ENCODE data around the gene GSS. TPM values are rescaled to one million over a fixed set of nuclear protein-coding genes. Genes with fewer than 3 reads are reported as not detected.

Gene GSS
- total RNA-seq, 1 experiment from 2014 or later, result 53.5 TPM

GRCh38 chr20:34989670-34990069, 34.1 kb upstream of the GSS start:
- Histone ChIP-seq H3K9me3 (ENCODE audit: low read depth, low read length, poor library complexity, severe bottlenecking) (no peaks in the 10 kb centered on the region), H3K4me3 (ENCODE audit: low read depth, low read length, poor library complexity, severe bottlenecking) (no peak overlapping the region), H3K27me3 (replicated peaks; ENCODE audit: insufficient read depth, low read depth, low read length, poor library complexity) (no peaks in the 10 kb centered on the region), H3K27ac (ENCODE audit: low read depth, low read length, poor library complexity, severe bottlenecking) (no peak overlapping the region), H3K36me3 (ENCODE audit: insufficient read depth, low read length, poor library complexity, severe bottlenecking) (no peaks in the 10 kb centered on the region), H3K4me1 (ENCODE audit: insufficient read depth, low read length, poor library complexity, severe bottlenecking) (no peaks in the 10 kb centered on the region)
- CTCF ChIA-PET, result no interaction called here
- POLR2A ChIA-PET (ENCODE audit: low non-redundant PET), result no interaction called here
- no TSS peak for BruUV-seq (replicated peaks)
- TF ChIP-seq EZH2 (IDR thresholded peaks at IDR 0.05; ENCODE audit: borderline replicate concordance, low read depth, low read length, poor library complexity, severe bottlenecking) (no peak), CTCF (conservative IDR thresholded peaks at IDR 0.05; ENCODE audit: low read depth, low read length) (no peak)
- DNase-seq (ENCODE audit: low spot score), result no peak
- intact Hi-C loops (cut with micrococcal nuclease; ENCODE audit: unreplicated experiment), result no loop called here

- no peaks in the 10 kb centered on the region for H3K9me3 ChIP-seq (ENCODE audit: low read depth, low read length, poor library complexity, severe bottlenecking)
- ChIA-PET CTCF (no interaction called here), POLR2A (ENCODE audit: low non-redundant PET) (interaction anchor here (0.7 kb wide), 1 partner anchor 294 kb away, joined by 12 read pairs; no protein-coding TSS in a partner anchor)
- no peak for DNase-seq (ENCODE audit: low spot score)
- H3K27ac ChIP-seq (ENCODE audit: low read depth, low read length, poor library complexity, severe bottlenecking), result no peak overlapping the region
- H3K36me3 ChIP-seq (ENCODE audit: insufficient read depth, low read length, poor library complexity, severe bottlenecking), result no peaks in the 10 kb centered on the region
- H3K4me3 ChIP-seq (ENCODE audit: low read depth, low read length, poor library complexity, severe bottlenecking), result no peak overlapping the region
- no peaks in the 10 kb centered on the region for H3K4me1 ChIP-seq (ENCODE audit: insufficient read depth, low read length, poor library complexity, severe bottlenecking)
- intact Hi-C loops (cut with micrococcal nuclease; ENCODE audit: unreplicated experiment), result no loop called here
- no TSS peak for BruUV-seq (replicated peaks)
- H3K27me3 ChIP-seq (replicated peaks; ENCODE audit: insufficient read depth, low read depth, low read length, poor library complexity), result no peaks in the 10 kb centered on the region
- TF ChIP-seq EZH2 (IDR thresholded peaks at IDR 0.05; ENCODE audit: borderline replicate concordance, low read depth, low read length, poor library complexity, severe bottlenecking), result no peak
- TF ChIP-seq CTCF (conservative IDR thresholded peaks at IDR 0.05; ENCODE audit: low read depth, low read length), result no peak
Observed at GRCh38 chr20:34989118-34989517, 33.5 kb upstream of the GSS start.

GRCh38 chr20:34988191-34988540, 32.6 kb upstream of the GSS start:
- ChIA-PET POLR2A (ENCODE audit: low non-redundant PET) (interaction anchor here (0.6 kb wide), 1 partner anchor 450 kb away, joined by 4 read pairs; no protein-coding TSS in a partner anchor), CTCF (no interaction called here)
- BruUV-seq (replicated peaks), result no TSS peak

More at GRCh38 chr20:34988191-34988540, 32.6 kb upstream of the GSS start:
- Histone ChIP-seq H3K4me3 (ENCODE audit: low read depth, low read length, poor library complexity, severe bottlenecking) (no peak overlapping the region), H3K36me3 (ENCODE audit: insufficient read depth, low read length, poor library complexity, severe bottlenecking) (no peaks in the 10 kb centered on the region), H3K27me3 (replicated peaks; ENCODE audit: insufficient read depth, low read depth, low read length, poor library complexity) (no peaks in the 10 kb centered on the region), H3K4me1 (ENCODE audit: insufficient read depth, low read length, poor library complexity, severe bottlenecking) (no peaks in the 10 kb centered on the region), H3K9me3 (ENCODE audit: low read depth, low read length, poor library complexity, severe bottlenecking) (no peaks in the 10 kb centered on the region), H3K27ac (ENCODE audit: low read depth, low read length, poor library complexity, severe bottlenecking) (no peak overlapping the region)
- TF ChIP-seq EZH2 (IDR thresholded peaks at IDR 0.05; ENCODE audit: borderline replicate concordance, low read depth, low read length, poor library complexity, severe bottlenecking) (no peak), CTCF (conservative IDR thresholded peaks at IDR 0.05; ENCODE audit: low read depth, low read length) (no peak)
- DNase-seq (ENCODE audit: low spot score), result no peak
- intact Hi-C loops (cut with micrococcal nuclease; ENCODE audit: unreplicated experiment), result no loop called here

Data from A673 (cell line).